Fibroblast of the aortic adventitia (primary cell): Measurements from ENCODE around the gene PLXNA4. TPM values are rescaled to one million over a fixed set of nuclear protein-coding genes. Genes with fewer than 3 reads are reported as not detected.

Experiments used
- DNase-seq: peaks from one replicate; pipeline ENCODE4 v3.0.0-alpha.2; 2010; ENCODE audit warnings: low read depth
- H3K4me3 ChIP-seq: 2 replicates; pipeline ENCODE4 v1.5.1; 2011; ENCODE audit warnings: low read depth, mild to moderate bottlenecking, control low read depth, low read length, moderate library complexity
- total RNA-seq: library from RNA; depleted of rRNA; stranded (reverse); fragments of >200 nt; gene quantifications from 2 replicates; pipeline ENCODE4 v1.2.3, GENCODE V29; 2012; ENCODE audit warnings: low replicate concordance
- TF ChIP-seq, protein P1 (sequence below): IDR thresholded peaks from 2 replicates; pipeline ENCODE4 v1.5.1; 2011; ENCODE audit warnings: mild to moderate bottlenecking, low read length, control low read depth, inconsistent platforms; ENCODE audit not compliant: insufficient read depth

The PLXNA4 gene
- total RNA-seq, 1 donor: 3.0 TPM

DNA sequence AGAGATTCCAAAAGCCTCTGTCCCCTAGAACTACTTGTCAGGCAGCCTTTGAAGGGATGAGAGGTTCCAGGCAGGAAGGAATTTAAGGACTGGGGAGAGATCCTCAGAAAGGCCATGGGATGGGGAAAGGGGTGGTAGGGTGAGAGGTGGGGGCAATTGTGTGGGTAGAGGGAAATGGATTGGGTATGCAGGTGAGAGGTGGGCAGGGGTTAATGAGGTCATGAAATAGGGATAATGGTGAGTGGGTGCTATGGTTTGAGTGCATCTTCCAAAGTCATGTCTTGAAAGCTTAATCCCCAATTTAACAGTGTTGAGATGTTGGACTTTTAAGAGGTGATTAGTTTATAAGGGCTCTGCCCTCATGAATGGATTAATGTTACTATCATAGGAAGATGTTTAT, 383.5 kb downstream of the PLXNA4 start:
- no peak overlapping the region for H3K4me3 ChIP-seq
- TF ChIP-seq, protein P1, sequence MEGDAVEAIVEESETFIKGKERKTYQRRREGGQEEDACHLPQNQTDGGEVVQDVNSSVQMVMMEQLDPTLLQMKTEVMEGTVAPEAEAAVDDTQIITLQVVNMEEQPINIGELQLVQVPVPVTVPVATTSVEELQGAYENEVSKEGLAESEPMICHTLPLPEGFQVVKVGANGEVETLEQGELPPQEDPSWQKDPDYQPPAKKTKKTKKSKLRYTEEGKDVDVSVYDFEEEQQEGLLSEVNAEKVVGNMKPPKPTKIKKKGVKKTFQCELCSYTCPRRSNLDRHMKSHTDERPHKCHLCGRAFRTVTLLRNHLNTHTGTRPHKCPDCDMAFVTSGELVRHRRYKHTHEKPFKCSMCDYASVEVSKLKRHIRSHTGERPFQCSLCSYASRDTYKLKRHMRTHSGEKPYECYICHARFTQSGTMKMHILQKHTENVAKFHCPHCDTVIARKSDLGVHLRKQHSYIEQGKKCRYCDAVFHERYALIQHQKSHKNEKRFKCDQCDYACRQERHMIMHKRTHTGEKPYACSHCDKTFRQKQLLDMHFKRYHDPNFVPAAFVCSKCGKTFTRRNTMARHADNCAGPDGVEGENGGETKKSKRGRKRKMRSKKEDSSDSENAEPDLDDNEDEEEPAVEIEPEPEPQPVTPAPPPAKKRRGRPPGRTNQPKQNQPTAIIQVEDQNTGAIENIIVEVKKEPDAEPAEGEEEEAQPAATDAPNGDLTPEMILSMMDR: no peak
- no peak for DNase-seq

- peak; percentile 67 for DNase-seq
- TF ChIP-seq, protein P1: no peak
- H3K4me3 ChIP-seq: no peak overlapping the region
These were observed 384.9 kb downstream of the PLXNA4 start for GRCh38 chr7:132191418-132191817.

DNA sequence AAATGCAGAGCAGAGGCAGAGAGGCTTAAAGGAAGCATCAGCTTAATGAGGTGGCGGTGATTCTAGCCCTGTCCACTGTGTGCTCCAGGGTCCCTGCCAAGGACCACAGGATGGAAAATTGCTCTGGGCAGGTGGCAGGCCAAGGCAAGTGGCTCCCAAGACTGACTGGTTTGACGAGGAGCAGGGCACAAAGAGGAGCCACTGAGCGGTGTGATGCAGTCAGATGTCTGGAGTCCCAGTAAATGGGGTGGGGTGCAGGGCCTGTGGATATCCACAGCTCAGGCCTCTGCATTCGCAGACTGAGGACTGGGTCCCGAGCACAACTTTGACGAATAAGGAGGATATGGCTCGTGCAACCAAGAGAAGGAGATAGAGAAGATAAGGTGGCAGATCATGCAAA, 385.6 kb downstream of the PLXNA4 start:
- TF ChIP-seq, protein P1: no peak
- DNase-seq: no peak
- no peak overlapping the region for H3K4me3 ChIP-seq

- no peak for DNase-seq
- TF ChIP-seq, protein P1: no peak
- no peak overlapping the region for H3K4me3 ChIP-seq
These were observed 386.4 kb downstream of the PLXNA4 start for GRCh38 chr7:132189881-132190280.

- TF ChIP-seq, protein P1: no peak
- no peak for DNase-seq
- no peak overlapping the region for H3K4me3 ChIP-seq
These were observed 388.1 kb downstream of the PLXNA4 start for GRCh38 chr7:132187869-132188789.

- TF ChIP-seq, protein P1: no peak
- DNase-seq: no peak
- H3K4me3 ChIP-seq: no peak overlapping the region
These were observed 388.9 kb downstream of the PLXNA4 start for GRCh38 chr7:132187391-132187790.
